Heart left ventricle (tissue), 13 donors: ENCODE measurements around the gene TPM3.
A peak's percentile ranks its signal among the peaks of the same experiment; 100 is the strongest.

Experiments
- CTCF ChIP-seq, 12 donors: fragments of 200-600 bp; sonication (generic) in 4 of 12; IDR thresholded peaks; one replicate each; pipeline versions ENCODE4 v1.5.0 to v1.8.0; 2018 to 2022; ENCODE audit warnings: antibody characterized with exemption in 12 of 12, mild to moderate bottlenecking in 5 of 12
- POLR2A ChIP-seq, 2 donors: fragments of 450-650 bp; IDR thresholded peaks; one replicate each; pipeline ENCODE4 v1.6.1; 2017; ENCODE audit warnings: antibody characterized with exemption in 2 of 2, mild to moderate bottlenecking in 2 of 2, moderate library complexity in 2 of 2
- donor health status: ischemic (EF 13 %, LVEDD 7.1; RV severe dilation, severe dysfunction).
- donor health status: DM: no; HTN: yes; CAD: no.
- donor health status: DM: no; HTN: no; CAD: no.
- donor health status: ischemic (EF 25% LVEDD 6.9; RV normal size, moderate dysfunction).
- donor health status: ischemic (EF 25% LVEDD 5.7; RV mildly dilated, moderate dysfunction).
- donor health status: ischemic (EF 35%, LVEDD 5.7; RV mildly dilated, moderate dysfunction).
- donor health status: nonischemic (EF 11% LVEDD 7.7; RV severe dilation, severe dysfunction).
- donor health status: DM: yes; HTN: yes; CAD: no.
- donor health status: PGD.
- donor health status: ischemic (EF 29% LVEDD 5.4; RV normal size, mild dysfunction).
- donor health status: nonischemic (EF 23%, LVEDD 6.1; RV moderate dilation, normal function).

- TF ChIP-seq POLR2A (IDR thresholded peaks at IDR 0.05) (no peak), CTCF (IDR thresholded peaks at IDR 0.05) (peak in 5 of 12 donors; percentile 8 to 29 (median 19))
Measured at GRCh38 chr1:154145986-154146385, 45.9 kb downstream of the TPM3 start.
